SIG-M5 (cell line): Measurements from ENCODE around the gene ATOX1.

ENCODE experiments used
- DNase-seq: peaks from one replicate; lab custom pipeline; 2025; lab: John Stamatoyannopoulos, UW

The ATOX1 gene

GRCh38 chr5:151697452-151697851, 61.0 kb downstream of the ATOX1 start:
- DNase-seq: no peak

DNA sequence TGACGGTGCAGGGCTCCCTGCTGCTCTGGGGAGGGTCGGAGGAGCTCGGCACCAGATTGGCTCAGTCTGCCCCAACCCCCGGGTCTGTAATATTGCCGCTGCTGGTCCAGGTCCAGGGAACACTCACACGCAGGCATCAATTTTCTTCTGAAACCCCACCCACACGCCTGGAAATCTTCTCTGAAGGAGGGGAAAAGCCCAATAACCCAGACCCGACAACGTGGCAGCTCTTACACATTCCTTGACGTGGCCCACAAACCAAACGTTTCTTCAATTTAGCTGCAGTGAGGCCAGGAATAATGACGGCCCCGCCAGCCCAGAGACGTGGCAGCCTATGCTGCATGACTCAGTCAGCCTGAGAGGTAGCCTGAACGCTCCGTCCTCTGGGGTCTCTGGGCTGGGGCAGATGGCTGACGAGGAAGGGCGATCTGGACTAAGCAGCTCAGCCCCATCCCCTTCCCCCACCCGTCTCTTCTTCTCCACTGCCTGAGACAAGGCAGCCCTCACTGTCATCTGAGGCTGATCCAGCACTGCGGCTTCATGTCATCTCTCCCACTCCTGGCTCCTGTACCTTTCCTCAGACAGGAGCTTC, 61.9 kb downstream of the ATOX1 start:
- no peak for DNase-seq

DNA sequence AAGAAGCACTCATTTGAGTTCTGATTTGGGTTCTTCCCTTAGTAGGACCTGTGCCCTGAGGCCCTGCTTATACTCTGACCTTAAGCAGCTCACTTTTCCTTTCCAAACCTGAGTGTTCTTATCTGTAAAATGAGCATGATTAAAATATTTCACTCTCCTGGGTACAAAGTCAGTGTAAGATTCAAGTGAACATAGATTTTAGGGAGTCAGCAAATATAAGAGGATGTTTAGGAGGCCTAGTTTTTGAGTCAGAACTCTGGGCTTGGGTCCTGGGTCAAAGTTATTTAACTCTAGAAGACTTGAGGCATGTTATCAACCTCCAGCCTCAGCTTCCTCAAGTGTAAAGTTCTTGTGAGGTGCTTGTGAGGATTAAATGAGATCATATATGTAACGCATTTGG, 63.0 kb downstream of the ATOX1 start:
- DNase-seq: no peak

- no peak for DNase-seq
Measured at GRCh38 chr5:151694035-151694485, 64.4 kb downstream of the ATOX1 start.
